IMR-90 (cell line): Measurements from ENCODE around the gene PIAS1. TPM values are rescaled to one million over a fixed set of nuclear protein-coding genes. Genes with fewer than 3 reads are reported as not detected.

ENCODE experiments used
- ATAC-seq: fragments of 200-7000 bp; cut with Tn5 transposase; 2 replicates; pipeline ENCODE4 v1.9.1; 2020; ENCODE audit warnings: low read depth, mild to moderate bottlenecking, moderate library complexity
- BruUV-seq: library from RNA; stranded (reverse); fragments of 400-500 nt; replicated peaks from 2 replicates; lab custom pipeline; 2021; lab: Mats Ljungman, UMichigan
- CTCF ChIA-PET: fragments of 300-600 bp; formaldehyde crosslinking; extraction: SDS; loops from one replicate; lab custom pipeline; 2021; ENCODE audit warnings: antibody characterized with exemption; lab: Yijun Ruan, JAX
- POLR2A ChIA-PET: fragments of 300-600 bp; sonication (Branson Sonifier 250); formaldehyde crosslinking; loops from one replicate; lab custom pipeline; 2022; ENCODE audit warnings: antibody characterized with exemption; ENCODE audit not compliant: unreplicated experiment; lab: Charles Lee
- DNase-seq: peaks from one replicate; pipeline ENCODE4 v3.0.0; 2013
- H2AFZ ChIP-seq: replicated peaks from 2 replicates; pipeline ENCODE3; 2013; ENCODE audit warnings: low read length, mild to moderate bottlenecking; ENCODE audit not compliant: poor library complexity
- H2AK5ac ChIP-seq: 2 replicates; pipeline ENCODE4 v1.6.1; 2013; ENCODE audit warnings: low read depth, low read length, inconsistent platforms
- H2AK9ac ChIP-seq: replicated peaks from 2 replicates; pipeline ENCODE3; 2013; ENCODE audit warnings: mild to moderate bottlenecking, low read depth, low read length, moderate library complexity; ENCODE audit not compliant: poor library complexity
- H2BK120ac ChIP-seq: 2 replicates; pipeline ENCODE4 v1.6.1; 2013; ENCODE audit warnings: low read depth, low read length, inconsistent platforms
- H2BK15ac ChIP-seq: 3 replicates; pipeline ENCODE4 v1.6.1; 2013; ENCODE audit warnings: low read depth, low read length, inconsistent platforms
- H2BK20ac ChIP-seq: 2 replicates; pipeline ENCODE4 v1.6.1; 2013; ENCODE audit warnings: low read depth, mild to moderate bottlenecking, inconsistent platforms, low read length, moderate library complexity
- H2BK5ac ChIP-seq: 2 replicates; pipeline ENCODE4 v1.6.1; 2013; ENCODE audit warnings: mild to moderate bottlenecking, low read depth, low read length, inconsistent platforms; ENCODE audit not compliant: poor library complexity, severe bottlenecking
- H3K14ac ChIP-seq: replicated peaks from 2 replicates; pipeline ENCODE4 v1.6.1; 2013; ENCODE audit warnings: low read depth, low read length, inconsistent platforms
- H3K18ac ChIP-seq: 2 replicates; pipeline ENCODE4 v1.6.1; 2013; ENCODE audit warnings: low read depth, low read length, control low read depth
- H3K23ac ChIP-seq: 2 replicates; pipeline ENCODE4 v1.6.1; 2013; ENCODE audit warnings: low read depth, low read length, inconsistent platforms
- H3K27ac ChIP-seq: 2 replicates; pipeline ENCODE4 v1.5.1; 2013; ENCODE audit warnings: mild to moderate bottlenecking, control low read depth, low read length; ENCODE audit not compliant: insufficient read depth
- H3K27me3 ChIP-seq: 2 replicates; pipeline ENCODE4 v1.6.1; 2013; ENCODE audit warnings: low read length; ENCODE audit not compliant: control insufficient read depth, insufficient read depth
- H3K36me3 ChIP-seq: 2 replicates; pipeline ENCODE4 v1.6.1; 2013; ENCODE audit warnings: low read length, mixed read lengths; ENCODE audit not compliant: control insufficient read depth, insufficient read depth
- H3K4ac ChIP-seq: 2 replicates; pipeline ENCODE4 v1.6.1; 2013; ENCODE audit warnings: low read depth, low read length, inconsistent platforms
- H3K4me1 ChIP-seq: 2 replicates; pipeline ENCODE4 v1.6.1; 2013; ENCODE audit warnings: low read length, mixed read lengths; ENCODE audit not compliant: control insufficient read depth, insufficient read depth
- H3K4me2 ChIP-seq: 2 replicates; pipeline ENCODE4 v1.6.1; 2013; ENCODE audit warnings: low read depth, mild to moderate bottlenecking, control low read depth, low read length, moderate library complexity
- H3K4me3 ChIP-seq: 2 replicates; pipeline ENCODE4 v1.5.1; 2013; ENCODE audit warnings: low read depth, mild to moderate bottlenecking, control low read depth, low read length, moderate library complexity; ENCODE audit not compliant: insufficient read depth
- H3K56ac ChIP-seq: 2 replicates; pipeline ENCODE4 v1.6.1; 2013; ENCODE audit warnings: low read length, inconsistent platforms; ENCODE audit not compliant: insufficient read depth; ENCODE audit errors: extremely low read depth
- H3K79me1 ChIP-seq, 2 experiments: 2 replicates each; pipeline ENCODE4 v1.6.1; 2013; ENCODE audit warnings: low read length in 2 of 2, inconsistent platforms in 1 of 2, low read depth in 1 of 2
- H3K9ac ChIP-seq: 2 replicates; pipeline ENCODE4 v1.6.1; 2013; ENCODE audit warnings: low read depth, low read length, control low read depth
- H3K9me1 ChIP-seq: 2 replicates; pipeline ENCODE4 v1.6.1; 2013; ENCODE audit warnings: low read length, inconsistent platforms; ENCODE audit not compliant: insufficient read depth
- H3K9me3 ChIP-seq: 2 replicates; pipeline ENCODE4 v1.6.1; 2013; ENCODE audit warnings: low read length; ENCODE audit not compliant: control insufficient read depth, insufficient read depth
- H4K20me1 ChIP-seq: 2 replicates; pipeline ENCODE4 v1.6.1; 2013; ENCODE audit warnings: low read length, inconsistent platforms; ENCODE audit not compliant: insufficient read depth
- H4K5ac ChIP-seq: 2 replicates; pipeline ENCODE4 v1.6.1; 2013; ENCODE audit warnings: mild to moderate bottlenecking, low read depth, low read length, control low read depth
- H4K8ac ChIP-seq, 2 experiments: 2 replicates each; pipeline ENCODE4 v1.6.1; 2013; ENCODE audit warnings: low read depth in 2 of 2, low read length in 2 of 2, control low read depth in 1 of 2, inconsistent platforms in 1 of 2
- H4K91ac ChIP-seq: 2 replicates; pipeline ENCODE4 v1.6.1; 2013; ENCODE audit warnings: low read depth, low read length, inconsistent platforms; ENCODE audit not compliant: insufficient read depth
- BHLHE40 ChIP-seq: fragments of 150-350 bp; IDR thresholded peaks from 2 replicates; pipeline ENCODE4 v1.6.1; 2016; ENCODE audit warnings: mild to moderate bottlenecking, low read depth, low read length
- NFE2L2 ChIP-seq: fragments of 150-350 bp; IDR thresholded peaks from 2 replicates; pipeline ENCODE4 v1.6.1; 2016; ENCODE audit warnings: low read depth, mild to moderate bottlenecking, low read length
- RFX5 ChIP-seq: IDR thresholded peaks from 2 replicates; pipeline ENCODE4 v1.8.0; 2012; ENCODE audit warnings: low read depth, mild to moderate bottlenecking, low read length, moderate library complexity
- WGBS, 2 experiments: methylation state at CpG; one replicate each; pipeline versions ENCODE4 v1.1.5 to v1.1.7; 2013; ENCODE audit warnings: missing lambda C conversion rate in 2 of 2; ENCODE audit not compliant: insufficient read length in 1 of 2; ENCODE audit errors: extremely low coverage in 2 of 2; 5-methylcytosine and 5-hydroxymethylcytosine counted together
- dilution Hi-C: fragments of 300-500 bp; cut with HindIII; formaldehyde crosslinking; loops from one replicate; pipeline ENCODE4 v1.14.3; 2018; ENCODE audit warnings: low sequenced_read_pairs; ENCODE audit not compliant: unreplicated experiment
- in situ Hi-C: fragments of 300-500 bp; cut with MboI; formaldehyde crosslinking; loops from 3 replicates; pipeline ENCODE4 v1.14.3; 2019; ENCODE audit warnings: low sequenced_read_pairs, inconsistent platforms, mixed read lengths
- intact Hi-C: fragments of 100-400 bp; cut with micrococcal nuclease; formaldehyde crosslinking; loops from 2 replicates; pipeline ENCODE4 v1.10.0; 2022
- polyA plus RNA-seq, 3 experiments: library from polyadenylated mRNA; depleted of rRNA; stranded (reverse); fragments of >200 nt; gene quantifications; 2 replicates each; pipeline ENCODE4 v1.2.3, GENCODE V29; 2012; ENCODE audit warnings: low replicate concordance in 1 of 3
- total RNA-seq: library from RNA; depleted of rRNA; stranded (reverse); fragments of >200 nt; gene quantifications from 2 replicates; pipeline ENCODE4 v1.2.3, GENCODE V29; 2012
- TF ChIP-seq, protein P1 (sequence below): fragments of 150-350 bp; IDR thresholded peaks from 2 replicates; pipeline ENCODE4 v1.6.1; 2016; ENCODE audit warnings: low read depth, mild to moderate bottlenecking, low read length, moderate library complexity, borderline replicate concordance

Gene PIAS1
- total and polyA plus RNA-seq, 2 of the 4 experiments (the other 2 are of a cell fraction): 20.0 to 63.6 TPM

DNA sequence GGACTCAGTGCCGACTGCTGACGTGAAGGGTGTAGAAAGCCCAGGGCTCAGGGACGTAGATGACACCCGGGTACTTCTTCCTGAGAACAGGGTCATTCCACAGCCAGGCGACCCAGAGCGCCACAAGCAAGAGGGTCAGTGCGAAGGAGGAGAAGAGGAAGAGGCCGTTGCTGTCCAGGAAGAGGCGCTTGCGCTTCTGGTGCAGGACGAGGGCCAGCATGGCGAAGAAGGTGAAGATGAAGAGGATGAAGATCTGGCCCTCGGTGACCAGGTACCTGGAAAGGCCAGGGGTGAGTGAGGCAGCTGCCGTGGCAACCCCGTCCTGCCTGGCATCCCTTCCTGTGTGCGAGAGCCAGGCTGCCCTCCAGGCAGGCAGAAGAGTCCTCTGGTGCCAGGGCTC lies 154.0 kb downstream of the PIAS1 start (continued):
- TF ChIP-seq, protein P1, sequence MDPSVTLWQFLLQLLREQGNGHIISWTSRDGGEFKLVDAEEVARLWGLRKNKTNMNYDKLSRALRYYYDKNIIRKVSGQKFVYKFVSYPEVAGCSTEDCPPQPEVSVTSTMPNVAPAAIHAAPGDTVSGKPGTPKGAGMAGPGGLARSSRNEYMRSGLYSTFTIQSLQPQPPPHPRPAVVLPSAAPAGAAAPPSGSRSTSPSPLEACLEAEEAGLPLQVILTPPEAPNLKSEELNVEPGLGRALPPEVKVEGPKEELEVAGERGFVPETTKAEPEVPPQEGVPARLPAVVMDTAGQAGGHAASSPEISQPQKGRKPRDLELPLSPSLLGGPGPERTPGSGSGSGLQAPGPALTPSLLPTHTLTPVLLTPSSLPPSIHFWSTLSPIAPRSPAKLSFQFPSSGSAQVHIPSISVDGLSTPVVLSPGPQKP: no peak
- TF ChIP-seq NFE2L2 (no peak), BHLHE40 (no peak)

DNA sequence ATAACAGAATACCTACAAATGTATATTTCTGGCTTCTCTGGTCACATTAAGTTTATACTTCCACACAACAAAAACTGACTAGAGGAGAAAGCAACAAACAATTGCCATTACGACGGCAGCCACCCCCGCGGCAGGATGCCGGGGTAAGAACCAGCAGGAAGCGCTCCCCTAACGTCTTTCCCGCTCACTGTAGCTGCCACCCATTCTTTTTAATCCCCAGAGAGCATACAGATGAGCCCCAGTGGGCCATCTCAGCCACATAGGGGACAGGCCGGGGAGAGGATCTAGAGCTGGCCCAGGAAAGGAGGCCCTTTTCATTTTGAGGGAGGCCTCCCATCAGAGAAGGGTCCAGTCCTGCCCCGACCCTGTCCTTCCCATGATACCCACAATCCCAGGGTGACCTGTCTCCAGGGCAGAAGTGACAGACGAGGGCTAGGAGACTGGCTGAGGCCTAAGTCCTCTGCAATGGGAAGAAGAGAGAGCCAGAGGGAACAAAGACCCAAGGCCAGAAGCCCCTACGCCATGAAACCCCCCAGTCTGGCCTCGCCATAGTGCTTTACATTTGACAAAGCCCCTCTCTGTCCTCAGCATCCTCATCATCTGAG lies 154.6 kb downstream of the PIAS1 start:
- no peak overlapping the region for H4K91ac ChIP-seq
- CTCF ChIA-PET: no interaction called here
- DNase-seq: no peak

More for the DNA sequence above, 154.6 kb downstream of the PIAS1 start:
- BruUV-seq: no TSS peak
- H2AK9ac ChIP-seq: no peak overlapping the region
- no peak overlapping the region for H2AK5ac ChIP-seq
- no peak overlapping the region for H3K14ac ChIP-seq
- POLR2A ChIA-PET: no interaction called here
- peaks cover 6% of the 10 kb centered on the region; the same call in 1 of the 2 replicates for H3K4me1 ChIP-seq
- H3K36me3 ChIP-seq: 0 out of 2 replicates have a peak, but pooled peaks cover 2% of the 10 kb centered on the region
- no peak overlapping the region for H3K23ac ChIP-seq
- H2BK15ac ChIP-seq: no peak overlapping the region
- no peak overlapping the region for H4K8ac ChIP-seq
- H2BK120ac ChIP-seq: no peak overlapping the region
- no peak overlapping the region for H3K4me2 ChIP-seq
- no peak overlapping the region for H2BK5ac ChIP-seq
- no peak overlapping the region for H2BK20ac ChIP-seq
- H3K27me3 ChIP-seq: no peaks in the 10 kb centered on the region
- H3K9me3 ChIP-seq: no peaks in the 10 kb centered on the region
- TF ChIP-seq RFX5: no peak
- no peak overlapping the region for H3K4me3 ChIP-seq
- no CpG with 5 or more reads among the region's 13 CpGs for WGBS, 2 experiments
- no peak for ATAC-seq
- peaks cover 0 to 36% of the 10 kb centered on the region in 2 experiments; a peak in 2 of 4 replicates for H3K79me1 ChIP-seq
- no peak overlapping the region for H4K5ac ChIP-seq
- no peaks in the 10 kb centered on the region; the same call in 1 of the 2 replicates for H3K9me1 ChIP-seq
- H2AFZ ChIP-seq: no peak overlapping the region
- in situ Hi-C loops (no loop called here), dilution Hi-C loops (no loop called here), intact Hi-C loops (no loop called here)
- H3K4ac ChIP-seq: no peak overlapping the region
- no peak overlapping the region for H3K27ac ChIP-seq
- H4K20me1 ChIP-seq: peaks cover 5% of the 10 kb centered on the region; the same call in 1 of the 2 replicates
- H3K9ac ChIP-seq: no peak overlapping the region
- no peak overlapping the region for H3K18ac ChIP-seq
- H3K56ac ChIP-seq: no peak overlapping the region
